ENCODE measurements around the gene MED22. TPM values are rescaled to one million over a fixed set of nuclear protein-coding genes. Genes with fewer than 3 reads are reported as not detected.

MED22 gene
- total and polyA plus RNA-seq, 2 of the 8 experiments (the other 6 are each of a cell fraction or from before 2014, with no cell fraction given), result 56.4 to 68.4 TPM

GRCh38 chr9:133345596-133345995 lies 2.3 kb downstream of the MED22 start (continued):
- TF ChIP-seq CEBPB (IDR thresholded peaks at IDR 0.05; ENCODE audit: low read depth, low read length) (no peak), SIN3A (conservative IDR thresholded peaks at IDR 0.05 in 1 of 2, IDR thresholded peaks at IDR 0.05 in 1 of 2; ENCODE audit: low read depth in 1 of 2, low read length in 2 of 2) (no peak), ATF3 (IDR thresholded peaks at IDR 0.05; ENCODE audit: insufficient read depth, low read depth, low read length) (no peak), GTF2F1 (IDR thresholded peaks at IDR 0.05; ENCODE audit: borderline replicate concordance, low read depth, low read length) (no peak), KDM4A (IDR thresholded peaks at IDR 0.05; ENCODE audit: low read depth, low read length, severe bottlenecking) (no peak), CTCF (IDR thresholded peaks at IDR 0.05; ENCODE audit: control extremely low read depth in 1 of 3, insufficient read depth in 1 of 3, low read depth in 1 of 3, low read length in 3 of 3) (no peak), FOSL1 (IDR thresholded peaks at IDR 0.05; ENCODE audit: insufficient read depth, low read depth, low read length) (no peak), POLR2A (IDR thresholded peaks at IDR 0.05; ENCODE audit: control extremely low read depth in 1 of 2, low read depth in 2 of 2, low read length in 2 of 2) (no peak)

Data from H1 (cell line).